Transverse colon (tissue), 4 donors: Measurements from ENCODE around the gene FEV.

Experiments
- EP300 ChIP-seq: sonication (generic); formaldehyde crosslinking; IDR thresholded peaks from one replicate; pipeline ENCODE4 v1.6.1; 2017; ENCODE audit warnings: antibody characterized with exemption, low read depth
- POLR2A ChIP-seq: fragments of 450-650 bp; IDR thresholded peaks from one replicate; pipeline ENCODE4 v1.6.1; 2016; ENCODE audit warnings: antibody characterized with exemption, mild to moderate bottlenecking, moderate library complexity
- POLR2AphosphoS5 ChIP-seq, 3 donors: sonication (generic); formaldehyde crosslinking; IDR thresholded peaks; one replicate each; pipeline ENCODE4 v1.6.1; 2016; ENCODE audit warnings: antibody characterized with exemption in 3 of 3
- TF ChIP-seq, protein P1 (sequence below), 5 experiments: fragments of 200-600 bp in 3 of 5; fragments of 450-650 bp in 2 of 5; sonication (generic) in 3 of 5; IDR thresholded peaks; 1 replicate in 2 of 5; 2 replicates in 3 of 5; pipeline ENCODE4 v1.5.1; 2016 to 2017; ENCODE audit warnings: antibody characterized with exemption in 5 of 5, inconsistent platforms in 3 of 5, mild to moderate bottlenecking in 2 of 5, moderate library complexity in 1 of 5

DNA sequence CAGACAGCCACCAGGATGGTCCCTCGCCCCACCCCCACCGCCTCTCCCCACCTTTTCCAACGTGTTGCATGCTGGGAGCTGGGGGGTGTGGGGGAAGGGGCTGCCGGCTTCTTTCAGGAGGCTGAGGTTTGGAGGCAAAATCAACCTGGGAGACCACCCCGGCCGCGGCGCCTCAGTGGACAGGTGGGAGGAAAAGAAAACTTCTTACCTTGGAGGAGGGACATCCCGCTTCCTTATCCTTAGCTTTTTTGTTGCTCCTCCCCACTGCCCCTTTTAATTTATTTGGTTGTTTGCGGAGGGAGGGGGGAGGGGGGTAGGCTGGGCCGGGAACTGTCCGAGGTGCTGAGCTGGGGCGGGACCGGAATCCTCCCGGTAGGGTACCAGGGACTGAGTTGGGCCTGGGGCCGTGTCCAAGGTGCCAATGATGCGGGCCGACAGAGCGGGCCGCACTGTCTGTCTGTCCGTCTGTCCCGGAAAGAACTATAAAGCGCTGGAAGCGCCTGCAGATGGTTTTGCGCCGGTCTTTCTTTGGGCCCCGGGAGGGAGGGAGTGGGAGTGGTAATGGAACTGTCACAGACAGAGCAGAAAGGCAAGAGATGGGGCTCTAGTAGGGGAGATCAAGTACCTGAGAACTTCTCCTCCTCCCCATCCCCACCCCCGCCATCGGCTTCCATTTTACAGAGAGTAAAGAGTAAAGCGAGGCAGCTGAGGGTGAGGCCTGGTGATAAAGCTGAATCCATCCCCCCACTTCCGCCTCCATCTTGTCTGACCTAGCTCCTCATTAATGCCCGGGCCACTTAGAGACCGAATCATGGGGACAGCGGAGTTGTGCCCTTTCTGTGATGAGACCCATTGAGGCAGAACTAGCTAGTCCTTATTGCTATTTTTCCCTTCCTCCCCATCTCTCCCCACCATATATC lies 23.1 kb downstream of the FEV start:
- TF ChIP-seq POLR2A: no peak
- TF ChIP-seq, protein P1, sequence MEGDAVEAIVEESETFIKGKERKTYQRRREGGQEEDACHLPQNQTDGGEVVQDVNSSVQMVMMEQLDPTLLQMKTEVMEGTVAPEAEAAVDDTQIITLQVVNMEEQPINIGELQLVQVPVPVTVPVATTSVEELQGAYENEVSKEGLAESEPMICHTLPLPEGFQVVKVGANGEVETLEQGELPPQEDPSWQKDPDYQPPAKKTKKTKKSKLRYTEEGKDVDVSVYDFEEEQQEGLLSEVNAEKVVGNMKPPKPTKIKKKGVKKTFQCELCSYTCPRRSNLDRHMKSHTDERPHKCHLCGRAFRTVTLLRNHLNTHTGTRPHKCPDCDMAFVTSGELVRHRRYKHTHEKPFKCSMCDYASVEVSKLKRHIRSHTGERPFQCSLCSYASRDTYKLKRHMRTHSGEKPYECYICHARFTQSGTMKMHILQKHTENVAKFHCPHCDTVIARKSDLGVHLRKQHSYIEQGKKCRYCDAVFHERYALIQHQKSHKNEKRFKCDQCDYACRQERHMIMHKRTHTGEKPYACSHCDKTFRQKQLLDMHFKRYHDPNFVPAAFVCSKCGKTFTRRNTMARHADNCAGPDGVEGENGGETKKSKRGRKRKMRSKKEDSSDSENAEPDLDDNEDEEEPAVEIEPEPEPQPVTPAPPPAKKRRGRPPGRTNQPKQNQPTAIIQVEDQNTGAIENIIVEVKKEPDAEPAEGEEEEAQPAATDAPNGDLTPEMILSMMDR (IDR thresholded peaks at IDR 0.05): no peak
- TF ChIP-seq POLR2AphosphoS5 (IDR thresholded peaks at IDR 0.05): no peak
- no peak for TF ChIP-seq EP300
